Panc1 (cell line): ENCODE data around the gene RNF149. TPM values are rescaled to one million over a fixed set of nuclear protein-coding genes. Genes with fewer than 3 reads are reported as not detected.

Source experiments
- ATAC-seq: fragments of 200-7000 bp; cut with Tn5 transposase; 2 replicates; pipeline ENCODE4 v1.9.1; 2020; ENCODE audit warnings: mild to moderate bottlenecking, moderate library complexity
- BruUV-seq: library from RNA; stranded (reverse); fragments of 400-500 nt; replicated peaks from 2 replicates; lab custom pipeline; 2021; lab: Mats Ljungman, UMichigan
- CTCF ChIA-PET: fragments of 300-600 bp; sonication (Branson Sonifier 250); formaldehyde crosslinking; loops from one replicate; lab custom pipeline; 2022; ENCODE audit warnings: antibody characterized with exemption; lab: Charles Lee
- POLR2A ChIA-PET: fragments of 300-600 bp; sonication (Branson Sonifier 250); formaldehyde crosslinking; loops from one replicate; lab custom pipeline; 2022; ENCODE audit warnings: antibody characterized with exemption; lab: Charles Lee
- DNase-seq: peaks from one replicate; pipeline ENCODE4 v3.0.0-alpha.2; 2010; ENCODE audit warnings: low read depth, low spot score
- H3K27ac ChIP-seq: 2 replicates; pipeline ENCODE4 v1.5.1; 2011; ENCODE audit warnings: mild to moderate bottlenecking, low read length, inconsistent platforms
- H3K27me3 ChIP-seq: fragments of 200-500 bp; sonication (Bioruptor generic); 2 replicates; pipeline ENCODE4 v1.6.0; 2014; ENCODE audit warnings: low read length, inconsistent platforms; ENCODE audit not compliant: control insufficient read depth, insufficient read depth
- H3K36me3 ChIP-seq: fragments of 200-500 bp; sonication (Bioruptor generic); 2 replicates; pipeline ENCODE4 v1.5.1; 2014; ENCODE audit warnings: inconsistent platforms, mild to moderate bottlenecking, low read length, moderate library complexity; ENCODE audit not compliant: control insufficient read depth, insufficient read depth
- H3K4me1 ChIP-seq: 2 replicates; pipeline ENCODE4 v1.5.1; 2011; ENCODE audit warnings: inconsistent platforms, mild to moderate bottlenecking, low read length, moderate library complexity; ENCODE audit not compliant: control insufficient read depth, insufficient read depth
- H3K4me3 ChIP-seq, 2 experiments: 2 replicates each; pipeline ENCODE4 v1.5.1; 2011 to 2012; ENCODE audit warnings: low read depth in 2 of 2, low read length in 2 of 2, mild to moderate bottlenecking in 2 of 2, inconsistent platforms in 1 of 2, moderate library complexity in 1 of 2
- H3K9me3 ChIP-seq: fragments of 200-500 bp; sonication (Bioruptor generic); 2 replicates; pipeline ENCODE4 v1.5.1; 2014; ENCODE audit warnings: low read depth, mild to moderate bottlenecking, inconsistent platforms, low read length, moderate library complexity; ENCODE audit not compliant: control insufficient read depth, insufficient read depth
- CTCF ChIP-seq: fragments of 450-650 bp; IDR thresholded peaks from 2 replicates; pipeline ENCODE4 v1.5.1; 2017; ENCODE audit warnings: mild to moderate bottlenecking
- POLR2AphosphoS5 ChIP-seq: IDR thresholded peaks from 2 replicates; pipeline ENCODE4 v1.6.1; 2012; ENCODE audit warnings: mild to moderate bottlenecking, low read depth, low read length, moderate library complexity
- REST ChIP-seq, 2 experiments: IDR thresholded peaks; 2 replicates each; pipeline ENCODE4 v1.6.1; 2011 to 2012; ENCODE audit warnings: low read depth in 2 of 2, control low read depth in 1 of 2, low read length in 1 of 2, mild to moderate bottlenecking in 1 of 2, moderate library complexity in 1 of 2; ENCODE audit not compliant: insufficient read depth in 1 of 2
- SIN3A ChIP-seq: IDR thresholded peaks from 2 replicates; pipeline ENCODE4 v1.6.1; 2012; ENCODE audit warnings: low read depth, mild to moderate bottlenecking, low read length, moderate library complexity, borderline replicate concordance; ENCODE audit not compliant: insufficient read depth
- TCF7L2 ChIP-seq: IDR thresholded peaks from 2 replicates; pipeline ENCODE4 v1.6.1; 2011; ENCODE audit warnings: mild to moderate bottlenecking, low read depth, low read length, inconsistent platforms
- in situ Hi-C: cut with HindIII; loops from 2 replicates; pipeline ENCODE4 v1.10.0; 2016; ENCODE audit warnings: low sequenced_read_pairs, low pct_unique_long_range_greater_than_20kb
- intact Hi-C: fragments of 100-400 bp; cut with micrococcal nuclease; formaldehyde crosslinking; loops from one replicate; pipeline ENCODE4 v1.10.0; 2022; ENCODE audit not compliant: unreplicated experiment
- total RNA-seq: library from RNA; stranded (reverse); gene quantifications from one replicate; pipeline ENCODE4 v1.2.1, GENCODE V29; 2021; ENCODE audit not compliant: unreplicated experiment

Gene RNF149
- total RNA-seq, 1 experiment from 2014 or later = 29.9 TPM

DNA sequence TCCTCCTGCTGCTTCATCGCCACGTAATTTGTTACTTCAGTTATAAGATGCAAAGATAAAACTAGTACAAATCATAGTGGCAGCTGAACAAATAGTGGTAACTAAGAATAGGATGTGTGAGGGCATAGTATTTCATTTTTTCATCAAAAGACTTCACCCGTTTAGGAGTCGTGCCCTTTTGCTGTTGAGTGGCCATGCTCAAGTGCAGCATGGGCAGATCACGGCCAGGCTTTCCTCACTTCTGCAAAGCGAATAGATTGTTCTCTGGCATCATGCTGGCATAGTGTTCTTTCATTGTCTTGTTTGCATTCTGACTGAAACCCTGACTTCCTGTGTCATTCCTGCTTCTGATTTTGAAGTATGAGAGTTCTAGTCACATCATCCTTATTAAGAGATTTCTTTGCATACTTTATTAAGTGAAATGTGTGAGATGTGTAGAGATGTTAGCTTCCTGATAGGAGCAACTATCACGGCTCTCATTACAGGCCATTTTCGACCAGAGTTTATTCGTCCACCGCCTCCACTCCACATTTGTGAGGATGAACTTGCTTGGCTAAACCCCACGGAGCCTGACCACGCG, 44.1 kb downstream of the RNF149 start:
- in situ Hi-C loops = no loop called here
- H3K36me3 ChIP-seq = peaks cover 14% of the 10 kb centered on the region; the same call in 1 of the 2 replicates
- H3K9me3 ChIP-seq = no peaks in the 10 kb centered on the region
- no peaks in the 10 kb centered on the region for H3K27me3 ChIP-seq
- DNase-seq = no peak
- H3K27ac ChIP-seq = no peak overlapping the region
- ATAC-seq = no peak
- TF ChIP-seq SIN3A (no peak), CTCF (no peak), POLR2AphosphoS5 (no peak), REST (IDR thresholded peaks at IDR 0.05; ENCODE audit: insufficient read depth in 1 of 2, low read depth in 2 of 2, low read length in 1 of 2) (no peak), TCF7L2 (no peak)
- no TSS peak for BruUV-seq
- H3K4me1 ChIP-seq = no peaks in the 10 kb centered on the region
- no peak overlapping the region for H3K4me3 ChIP-seq
- POLR2A ChIA-PET = no interaction called here
- CTCF ChIA-PET = no interaction called here
- intact Hi-C loops = no loop called here

- TF ChIP-seq REST (IDR thresholded peaks at IDR 0.05; ENCODE audit: insufficient read depth in 1 of 2, low read depth in 2 of 2, low read length in 1 of 2) = no peak
- no peak for TF ChIP-seq CTCF
- no peak for TF ChIP-seq POLR2AphosphoS5
- TF ChIP-seq SIN3A = no peak
- no peak for TF ChIP-seq TCF7L2
- H3K4me1 ChIP-seq = no peaks in the 10 kb centered on the region
- peaks cover 10% of the 10 kb centered on the region; the same call in 1 of the 2 replicates for H3K36me3 ChIP-seq
- no peaks in the 10 kb centered on the region for H3K9me3 ChIP-seq
- DNase-seq (no peak), ATAC-seq (no peak)
- no peak overlapping the region for H3K4me3 ChIP-seq
- no peak overlapping the region for H3K27ac ChIP-seq
- H3K27me3 ChIP-seq = no peaks in the 10 kb centered on the region
- ChIA-PET POLR2A (interaction anchor here (0.5 to 0.7 kb wide), 2 partner anchors 8 to 230 kb away, joined by 4 to 5 read pairs; no protein-coding TSS in a partner anchor), CTCF (no interaction called here)
- intact Hi-C loops = no loop called here
- BruUV-seq = no TSS peak
- in situ Hi-C loops = no loop called here
Observed at GRCh38 chr2:101263377-101263800, 45.1 kb downstream of the RNF149 start.
